ENCODE results near the gene C11orf91.

The C11orf91 gene

GRCh38 chr11:33724644-33725035 lies 24.0 kb upstream of the C11orf91 start:
- peaks cover 27% of the 10 kb centered on the region for H3K36me3 ChIP-seq
- H3K4me1 ChIP-seq (ENCODE audit: control insufficient read depth in 1 of 2, insufficient read depth in 1 of 2, low read depth in 1 of 2, low read length in 1 of 2), result peaks cover 0 to 22% of the 10 kb centered on the region in 2 experiments
- H3K27ac ChIP-seq, result peak overlapping the region; percentile 62
- TF ChIP-seq CTCF (IDR thresholded peaks at IDR 0.05), result no peak
- H3K9me3 ChIP-seq, result no peaks in the 10 kb centered on the region
- H3K4me3 ChIP-seq (ENCODE audit: low read depth in 1 of 2, low read length in 1 of 2), result no peak overlapping the region
- no peaks in the 10 kb centered on the region for H3K27me3 ChIP-seq

- H3K27me3 ChIP-seq, result no peaks in the 10 kb centered on the region
- peaks cover 40% of the 10 kb centered on the region for H3K36me3 ChIP-seq
- no peak for TF ChIP-seq CTCF (IDR thresholded peaks at IDR 0.05)
- peaks cover 0 to 22% of the 10 kb centered on the region in 2 experiments for H3K4me1 ChIP-seq (ENCODE audit: control insufficient read depth in 1 of 2, insufficient read depth in 1 of 2, low read depth in 1 of 2, low read length in 1 of 2)
- H3K9me3 ChIP-seq, result no peaks in the 10 kb centered on the region
- H3K4me3 ChIP-seq (ENCODE audit: low read depth in 1 of 2, low read length in 1 of 2), result no peak overlapping the region
- H3K27ac ChIP-seq, result peak overlapping the region; percentile 62
These were observed 22.7 kb upstream of the C11orf91 start for GRCh38 chr11:33723238-33723881.

GRCh38 chr11:33722590-33723234 lies 22.1 kb upstream of the C11orf91 start:
- H3K4me1 ChIP-seq (ENCODE audit: control insufficient read depth in 1 of 2, insufficient read depth in 1 of 2, low read depth in 1 of 2, low read length in 1 of 2), result peaks cover 0 to 22% of the 10 kb centered on the region in 2 experiments
- TF ChIP-seq CTCF (IDR thresholded peaks at IDR 0.05), result no peak
- no peaks in the 10 kb centered on the region for H3K9me3 ChIP-seq
- H3K4me3 ChIP-seq (ENCODE audit: low read depth in 1 of 2, low read length in 1 of 2), result no peak overlapping the region
- H3K27me3 ChIP-seq, result no peaks in the 10 kb centered on the region
- no peak overlapping the region for H3K27ac ChIP-seq
- peaks cover 41% of the 10 kb centered on the region for H3K36me3 ChIP-seq

GRCh38 chr11:33721984-33722383 lies 21.4 kb upstream of the C11orf91 start:
- peaks cover 0 to 22% of the 10 kb centered on the region in 2 experiments for H3K4me1 ChIP-seq (ENCODE audit: control insufficient read depth in 1 of 2, insufficient read depth in 1 of 2, low read depth in 1 of 2, low read length in 1 of 2)

GRCh38 chr11:33721426-33721825 lies 20.8 kb upstream of the C11orf91 start:
- Histone ChIP-seq H3K27ac (no peak overlapping the region), H3K9me3 (no peaks in the 10 kb centered on the region), H3K36me3 (peaks cover 53% of the 10 kb centered on the region), H3K4me3 (ENCODE audit: low read depth in 1 of 2, low read length in 1 of 2) (no peak overlapping the region), H3K4me1 (ENCODE audit: control insufficient read depth in 1 of 2, insufficient read depth in 1 of 2, low read depth in 1 of 2, low read length in 1 of 2) (peaks cover 0 to 22% of the 10 kb centered on the region in 2 experiments), H3K27me3 (no peaks in the 10 kb centered on the region)
- no peak for TF ChIP-seq CTCF (IDR thresholded peaks at IDR 0.05)

More at GRCh38 chr11:33721984-33722383, 21.4 kb upstream of the C11orf91 start:
- Histone ChIP-seq H3K36me3 (peaks cover 48% of the 10 kb centered on the region), H3K27me3 (no peaks in the 10 kb centered on the region), H3K9me3 (no peaks in the 10 kb centered on the region), H3K4me3 (ENCODE audit: low read depth in 1 of 2, low read length in 1 of 2) (no peak overlapping the region), H3K27ac (no peak overlapping the region)
- TF ChIP-seq CTCF (IDR thresholded peaks at IDR 0.05), result no peak
